ENCODE measurements around the gene NPAS1.

NPAS1 gene, protein sequence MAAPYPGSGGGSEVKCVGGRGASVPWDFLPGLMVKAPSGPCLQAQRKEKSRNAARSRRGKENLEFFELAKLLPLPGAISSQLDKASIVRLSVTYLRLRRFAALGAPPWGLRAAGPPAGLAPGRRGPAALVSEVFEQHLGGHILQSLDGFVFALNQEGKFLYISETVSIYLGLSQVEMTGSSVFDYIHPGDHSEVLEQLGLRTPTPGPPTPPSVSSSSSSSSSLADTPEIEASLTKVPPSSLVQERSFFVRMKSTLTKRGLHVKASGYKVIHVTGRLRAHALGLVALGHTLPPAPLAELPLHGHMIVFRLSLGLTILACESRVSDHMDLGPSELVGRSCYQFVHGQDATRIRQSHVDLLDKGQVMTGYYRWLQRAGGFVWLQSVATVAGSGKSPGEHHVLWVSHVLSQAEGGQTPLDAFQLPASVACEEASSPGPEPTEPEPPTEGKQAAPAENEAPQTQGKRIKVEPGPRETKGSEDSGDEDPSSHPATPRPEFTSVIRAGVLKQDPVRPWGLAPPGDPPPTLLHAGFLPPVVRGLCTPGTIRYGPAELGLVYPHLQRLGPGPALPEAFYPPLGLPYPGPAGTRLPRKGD

DNA sequence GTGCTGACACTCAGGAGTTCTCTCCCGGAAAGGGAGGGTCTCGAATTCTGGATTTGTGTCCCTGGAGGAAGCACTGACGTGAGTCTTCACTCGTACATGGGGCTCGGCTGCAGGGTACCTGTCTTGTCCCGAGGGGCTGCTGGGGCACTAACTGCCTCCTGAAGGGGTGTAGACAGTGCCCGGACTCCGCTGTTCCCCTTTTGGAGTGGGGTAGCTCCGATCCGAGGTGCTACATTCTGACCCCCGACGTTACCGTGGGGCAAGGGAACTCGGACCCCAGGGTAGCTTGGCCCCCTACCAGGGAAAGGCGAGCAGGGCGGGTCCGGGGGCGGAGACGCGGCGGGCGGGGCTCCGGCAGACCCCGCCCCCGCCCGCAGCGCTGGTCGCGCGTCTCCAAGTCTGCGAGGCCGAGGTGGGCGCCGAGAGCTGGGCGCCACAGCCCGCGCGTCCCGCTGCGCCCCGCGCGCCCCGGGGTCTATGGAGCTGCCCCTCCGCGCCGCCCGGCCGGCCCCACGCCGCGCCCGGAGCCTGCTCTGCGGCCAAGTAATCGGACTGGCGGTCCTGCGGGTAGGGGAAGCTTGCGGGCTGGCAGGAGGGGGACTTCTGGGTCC, at the start of gene NPAS1:
Gene NPAS1, plus strand, starts transcription at position 407 of the 611 bp plus-strand sequence. CDS start 1,211 bp downstream, outside the sequence.
- DNase-seq (ENCODE audit: low spot score) = peak; percentile 36

DNA sequence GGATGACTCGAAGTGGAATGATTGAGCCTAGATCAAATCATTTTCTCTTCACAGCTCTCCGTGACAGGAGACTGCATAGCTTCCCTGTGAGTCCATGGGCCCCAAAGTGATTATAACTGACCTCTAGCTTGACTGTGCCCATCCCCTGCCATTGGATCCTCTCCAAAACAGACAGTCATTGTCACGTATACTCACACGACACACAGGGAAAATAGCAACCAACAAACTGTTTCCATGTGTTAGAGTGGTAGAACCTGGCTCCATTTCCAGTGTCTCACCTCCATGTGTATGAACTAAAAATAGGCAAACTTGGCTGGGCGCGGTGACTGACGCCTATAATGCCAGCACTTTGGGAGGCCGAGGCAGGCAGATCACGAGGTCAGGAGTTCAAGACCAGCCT, 48.8 kb upstream of the NPAS1 start:
- DNase-seq (ENCODE audit: low spot score) = peak; percentile 94

- DNase-seq (ENCODE audit: low spot score) = peak; percentile 61
Observed at GRCh38 chr19:46972311-46972710, 47.3 kb upstream of the NPAS1 start.

DNA sequence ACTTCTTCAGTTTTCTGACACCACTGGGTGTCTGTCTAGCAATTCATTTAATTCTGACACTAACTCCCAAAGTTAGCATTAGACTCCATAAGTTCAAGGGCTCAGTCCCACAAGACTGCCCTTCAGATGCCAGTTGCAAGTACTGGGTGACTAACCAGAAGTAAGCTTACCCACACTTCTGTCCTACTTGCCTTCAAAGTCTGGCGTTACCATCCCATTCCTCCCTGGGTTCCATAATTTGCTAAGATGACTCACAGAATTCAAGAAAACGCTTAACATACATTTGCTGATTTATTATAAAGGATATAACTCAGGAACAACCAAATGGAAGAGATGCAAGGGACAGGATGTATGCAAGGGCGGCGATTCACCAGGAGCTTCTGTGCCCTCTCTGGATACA, 45.5 kb upstream of the NPAS1 start:
- DNase-seq (ENCODE audit: low spot score) = no peak

DNA sequence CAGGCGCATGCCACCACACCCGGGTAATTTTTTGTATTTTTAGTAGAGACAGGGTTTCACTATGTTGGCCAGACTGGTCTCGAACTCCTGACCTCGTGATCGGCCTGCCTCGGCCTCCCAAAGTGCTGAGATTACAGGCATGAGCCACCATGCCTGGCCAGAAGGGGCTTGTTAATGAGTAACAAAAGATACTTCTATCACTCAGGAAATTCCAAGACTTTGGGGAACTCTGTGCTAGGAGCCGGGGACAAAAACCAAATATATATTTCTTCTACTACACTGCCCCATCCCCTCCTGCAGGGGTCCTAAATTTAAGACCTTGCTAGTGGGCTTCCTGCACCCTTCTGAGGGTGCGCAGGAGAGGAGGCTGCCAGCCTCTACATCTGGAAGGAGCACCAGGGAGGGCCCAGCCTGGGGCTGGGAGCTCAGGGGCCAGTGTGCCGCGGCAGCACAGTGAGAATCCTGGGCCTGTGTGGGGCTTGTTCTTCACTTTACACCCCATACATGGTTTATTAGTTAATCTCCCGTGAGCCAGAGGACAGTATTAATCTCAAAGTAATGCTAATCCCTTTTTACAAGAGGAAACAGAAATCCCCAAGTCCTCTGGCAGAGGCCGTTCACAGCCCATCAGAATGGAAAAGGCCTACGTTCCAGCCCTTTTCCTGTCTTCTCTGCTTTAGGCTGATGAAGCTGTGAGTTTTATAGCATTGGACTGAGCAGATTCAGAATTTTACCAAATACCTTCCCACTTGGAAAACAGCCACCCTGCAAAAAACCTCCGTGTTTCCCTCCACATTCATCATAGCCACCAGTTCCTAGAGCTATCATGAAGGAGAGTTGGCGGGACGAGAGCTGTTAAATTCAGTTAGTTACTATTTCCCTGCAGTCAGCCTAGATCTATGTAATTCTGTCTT, 44.4 kb upstream of the NPAS1 start:
- no peak for DNase-seq (ENCODE audit: low spot score)

- peak; percentile 91 for DNase-seq (ENCODE audit: low spot score)
Observed at GRCh38 chr19:46975925-46976782, 43.5 kb upstream of the NPAS1 start.

DNA sequence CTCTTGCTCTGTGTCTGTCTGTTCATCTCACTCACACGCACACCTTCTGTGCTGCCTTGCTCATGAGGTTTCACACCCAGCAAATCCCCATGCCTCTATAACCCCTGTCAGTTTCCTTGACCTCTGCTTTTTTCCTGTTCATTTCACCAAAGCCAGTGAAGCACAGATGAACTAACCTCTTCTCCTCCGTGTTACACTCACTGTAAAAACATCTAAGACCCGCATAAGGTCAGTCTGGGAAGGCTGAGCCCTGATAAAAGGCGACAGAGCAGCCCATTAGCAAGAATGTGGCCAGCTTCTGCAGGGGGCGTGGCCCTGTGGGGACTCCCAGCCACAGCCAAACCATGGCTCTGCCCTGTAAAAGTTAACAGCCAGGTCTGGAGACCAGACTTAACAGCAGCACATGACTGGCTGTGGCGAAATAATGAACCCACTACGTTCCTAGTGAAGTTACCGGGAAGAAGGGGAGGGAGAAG, 42.8 kb upstream of the NPAS1 start:
- peak; percentile 75 for DNase-seq (ENCODE audit: low spot score)

DNA sequence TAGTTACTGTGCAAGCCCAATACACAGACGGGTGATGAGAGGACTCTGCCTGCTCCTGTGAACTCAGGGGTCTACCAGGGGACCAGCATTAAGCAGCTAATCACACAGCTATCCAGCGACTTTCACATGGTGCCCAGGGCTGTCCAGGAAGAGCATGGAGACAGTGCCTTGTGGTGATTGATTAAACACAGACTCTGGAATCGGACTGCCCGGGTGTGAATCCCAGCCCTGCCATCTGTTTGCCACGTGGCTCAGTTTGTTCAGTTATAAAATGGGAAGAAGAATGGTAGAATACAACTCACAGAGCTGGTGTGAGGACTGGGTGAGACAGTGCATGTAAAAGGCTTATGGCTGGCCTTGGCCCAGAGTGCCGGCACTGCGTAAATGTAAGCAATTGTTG, 42.1 kb upstream of the NPAS1 start:
- no peak for DNase-seq (ENCODE audit: low spot score)

DNA sequence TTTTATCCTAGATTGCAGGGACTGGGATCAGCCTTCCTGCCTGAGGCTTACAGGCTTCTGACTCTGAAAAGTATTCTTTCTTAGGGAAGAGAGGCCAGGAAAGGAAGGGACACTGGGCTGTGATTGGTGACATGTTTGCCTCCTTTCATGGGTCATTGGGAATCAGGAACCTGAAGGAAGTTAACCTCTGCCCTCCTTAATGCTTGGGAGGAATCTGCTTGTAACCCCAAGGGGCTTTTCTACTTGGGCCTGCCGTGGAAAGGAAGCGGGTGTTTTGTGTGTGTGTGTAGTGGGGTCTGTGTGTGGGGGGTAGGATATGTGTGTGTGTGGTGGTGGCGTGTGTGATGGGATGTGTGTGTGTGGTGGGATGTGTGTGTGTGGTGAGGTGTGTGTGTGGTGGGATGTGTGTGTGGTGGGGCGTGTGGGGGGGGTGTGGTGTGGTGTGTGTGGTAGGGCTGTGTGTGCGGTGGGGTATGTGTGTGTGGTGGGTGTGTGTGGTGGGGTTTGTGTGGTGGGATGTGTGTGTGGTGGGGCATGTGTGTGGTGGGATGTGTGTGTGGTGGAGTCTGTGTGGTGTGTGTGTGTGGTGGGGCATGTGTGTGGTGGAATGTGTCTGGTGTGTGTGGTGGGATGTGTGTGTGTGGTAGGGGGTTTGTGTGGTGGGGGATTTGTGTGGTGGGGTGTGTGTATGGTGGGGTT, 41.3 kb upstream of the NPAS1 start:
- no peak for DNase-seq (ENCODE audit: low spot score)

GRCh38 chr19:46979126-46980105, 40.2 kb upstream of the NPAS1 start:
- DNase-seq (ENCODE audit: low spot score) = no peak

DNA sequence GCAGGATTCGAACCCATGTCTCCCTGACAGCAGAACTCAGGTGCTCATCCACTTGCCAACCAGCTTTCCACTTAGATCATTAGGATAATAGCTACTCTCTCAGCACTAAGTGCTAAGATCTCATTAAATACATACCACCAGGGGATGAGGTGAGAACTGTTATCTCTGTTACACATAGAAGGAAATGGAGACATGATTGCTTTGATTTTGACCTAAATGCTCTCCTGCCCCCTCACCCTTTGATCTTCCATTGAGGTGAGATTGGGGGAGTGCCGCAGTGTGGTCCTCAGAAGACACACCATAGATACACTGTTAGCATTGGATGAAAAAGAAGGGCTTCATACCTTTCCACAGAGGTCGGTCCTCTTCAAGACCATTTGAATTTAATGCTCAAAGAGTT, 38.9 kb upstream of the NPAS1 start:
- no peak for DNase-seq (ENCODE audit: low spot score)

- no peak for DNase-seq (ENCODE audit: low spot score)
Observed at GRCh38 chr19:46981286-46981945, 38.2 kb upstream of the NPAS1 start.

- DNase-seq (ENCODE audit: low spot score) = no peak
Observed at GRCh38 chr19:46983097-46983496, 36.5 kb upstream of the NPAS1 start.

GRCh38 chr19:46984077-46985010, 35.3 kb upstream of the NPAS1 start:
- peak; percentile 67 for DNase-seq (ENCODE audit: low spot score)

DNA sequence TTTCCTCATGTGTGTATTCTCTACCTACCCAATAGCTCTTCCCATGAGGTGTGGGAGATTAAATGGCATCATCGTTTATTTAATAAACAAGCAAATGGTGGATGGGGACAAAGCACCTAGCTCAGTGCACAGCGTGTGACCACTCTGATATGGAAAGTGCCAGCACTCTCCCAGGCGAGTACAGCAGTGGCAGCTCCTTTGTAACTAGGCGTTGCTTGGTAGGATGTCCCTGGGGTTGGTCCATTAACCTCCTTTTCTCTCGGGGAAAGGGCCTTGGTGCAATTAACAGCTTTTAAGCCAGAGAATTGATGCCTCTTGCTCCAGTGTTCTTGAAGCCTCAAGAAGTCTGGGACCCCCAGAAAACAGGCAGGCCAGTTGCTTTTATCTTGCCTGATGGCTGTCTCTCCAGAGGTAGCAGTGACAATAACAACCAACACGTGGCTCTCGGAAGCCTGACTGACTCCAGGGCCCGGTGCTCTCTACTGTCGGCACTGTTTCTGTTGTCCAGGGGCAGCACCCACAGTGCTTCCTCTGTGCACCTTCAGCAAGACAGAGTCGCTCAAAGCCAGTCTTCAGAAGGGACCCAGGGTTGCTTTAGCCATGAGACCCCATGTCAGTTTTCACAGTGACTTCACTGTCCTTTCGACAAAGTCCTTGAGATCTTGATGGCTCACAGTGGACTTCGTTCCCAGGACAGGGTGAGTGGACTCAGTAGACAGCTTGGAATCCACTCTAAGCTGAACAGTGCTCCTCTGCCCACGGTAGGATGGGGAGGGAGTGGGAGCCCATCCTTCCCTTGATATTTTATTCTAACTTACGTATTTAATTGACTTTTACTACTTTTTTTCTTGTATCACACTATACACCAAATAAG, 33.9 kb upstream of the NPAS1 start:
- no peak for DNase-seq (ENCODE audit: low spot score)

DNA sequence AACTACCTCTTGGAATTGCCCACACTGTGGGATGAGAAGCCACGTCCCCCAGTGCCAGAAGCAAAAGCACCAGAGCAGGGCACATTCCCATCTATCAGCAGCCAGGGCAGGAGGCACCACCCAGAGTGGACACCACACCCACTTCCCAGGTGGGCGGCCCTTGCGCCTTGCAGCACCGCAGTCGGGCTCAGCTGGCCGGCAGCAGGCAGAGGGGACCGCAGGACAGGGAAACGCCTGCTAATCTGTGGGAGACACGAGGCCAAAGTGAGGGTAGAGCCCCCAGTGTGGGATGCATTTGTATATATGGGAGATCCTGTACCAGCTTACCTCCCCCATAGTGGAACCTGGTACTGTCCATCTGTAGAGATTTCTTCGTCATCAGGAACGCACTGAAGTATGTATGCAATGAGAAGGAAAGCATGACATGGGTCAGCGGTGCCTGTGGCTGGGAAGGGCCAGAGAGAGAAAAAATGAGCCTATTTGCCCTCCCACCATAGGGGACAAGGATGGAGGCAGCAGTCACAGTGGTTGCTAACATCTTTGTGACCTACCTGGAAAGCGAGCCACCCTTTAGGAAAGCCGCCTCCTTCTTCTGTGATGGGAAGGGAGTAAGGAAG, 30.9 kb upstream of the NPAS1 start:
- DNase-seq (ENCODE audit: low spot score) = no peak

All from AG08395 (cell line).